WTC11 (cell line): Measurements from ENCODE around the gene PRR5. TPM values are rescaled to one million over a fixed set of nuclear protein-coding genes. Genes with fewer than 3 reads are reported as not detected.
"Not testable (repeated sequence)": the region's sequence is repeated elsewhere in the genome, so short reads cannot be mapped to it uniquely, and the experiment has no call there.

ENCODE experiments used
- ATAC-seq: fragments of 200-7000 bp; cut with Tn5 transposase; 2 replicates; pipeline ENCODE4 v1.10.0; 2021; ENCODE audit warnings: mild to moderate bottlenecking, moderate library complexity
- CTCF ChIA-PET: fragments of 300-600 bp; sonication (Branson Sonifier 250); formaldehyde crosslinking; loops from one replicate; lab custom pipeline; 2021; ENCODE audit warnings: antibody characterized with exemption; lab: Charles Lee
- POLR2A ChIA-PET: fragments of 350-600 bp; sonication (Branson Sonifier 250); formaldehyde crosslinking; loops from one replicate; lab custom pipeline; 2021; ENCODE audit warnings: antibody characterized with exemption; lab: Charles Lee
- DNase-seq: peaks from one replicate; pipeline ENCODE4 v3.0.0; 2021; ENCODE audit warnings: low spot score
- H3K27ac Mint-ChIP-seq: 2 replicates; pipeline ENCODE4 v1.8.0; 2021; ENCODE audit warnings: mixed read lengths
- H3K27me3 Mint-ChIP-seq: 2 replicates; pipeline ENCODE4 v1.8.0; 2021; ENCODE audit warnings: low read depth, mild to moderate bottlenecking, moderate library complexity, mixed read lengths
- H3K36me3 Mint-ChIP-seq: 2 replicates; pipeline ENCODE4 v1.8.0; 2021; ENCODE audit warnings: mixed read lengths
- H3K4me1 Mint-ChIP-seq: 2 replicates; pipeline ENCODE4 v1.8.0; 2022; ENCODE audit warnings: mixed read lengths
- H3K4me3 Mint-ChIP-seq: 2 replicates; pipeline ENCODE4 v1.8.0; 2021; ENCODE audit warnings: mild to moderate bottlenecking, moderate library complexity, mixed read lengths
- H3K9me3 Mint-ChIP-seq: 2 replicates; pipeline ENCODE4 v1.8.0; 2021; ENCODE audit warnings: mixed read lengths
- ATF3 ChIP-seq: sonication (generic); formaldehyde crosslinking; conservative IDR thresholded peaks from 2 replicates; pipeline ENCODE4 v1.8.1; 2022; ENCODE audit warnings: mild to moderate bottlenecking, missing genetic modification reagents
- CTCF ChIP-seq: fragments of 200-600 bp; IDR thresholded peaks from 2 replicates; pipeline ENCODE4 v1.8.0; 2022; ENCODE audit warnings: antibody characterized with exemption
- E2F5 ChIP-seq: sonication (generic); formaldehyde crosslinking; IDR thresholded peaks from 2 replicates; pipeline ENCODE4 v1.8.1; 2022; ENCODE audit warnings: mild to moderate bottlenecking, moderate library complexity, missing genetic modification reagents
- ESRRA ChIP-seq: sonication (generic); formaldehyde crosslinking; IDR thresholded peaks from 2 replicates; pipeline ENCODE4 v1.8.1; 2022; ENCODE audit warnings: mild to moderate bottlenecking, missing genetic modification reagents, borderline replicate concordance
- FOXJ3 ChIP-seq: sonication (generic); formaldehyde crosslinking; IDR thresholded peaks from 2 replicates; pipeline ENCODE4 v1.9.0; 2021; ENCODE audit warnings: missing genetic modification reagents, mild to moderate bottlenecking, borderline replicate concordance
- FOXP1 ChIP-seq: sonication (generic); formaldehyde crosslinking; IDR thresholded peaks from 2 replicates; pipeline ENCODE4 v1.8.0; 2022; ENCODE audit warnings: missing genetic modification reagents, mild to moderate bottlenecking, moderate library complexity, borderline replicate concordance
- GTF2I ChIP-seq: fragments of 250-450 bp; sonication (Bioruptor Pico); conservative IDR thresholded peaks from 2 replicates; pipeline ENCODE4 v1.4.0; 2021; ENCODE audit warnings: mild to moderate bottlenecking
- IRF1 ChIP-seq: sonication (generic); formaldehyde crosslinking; IDR thresholded peaks from 2 replicates; pipeline ENCODE4 v1.8.0; 2023; ENCODE audit warnings: missing genetic modification reagents
- MAX ChIP-seq: sonication (generic); formaldehyde crosslinking; IDR thresholded peaks from 2 replicates; pipeline ENCODE4 v1.8.0; 2022; ENCODE audit warnings: mild to moderate bottlenecking, missing genetic modification reagents
- MLX ChIP-seq: sonication (generic); formaldehyde crosslinking; IDR thresholded peaks from 2 replicates; pipeline ENCODE4 v1.8.1; 2023; ENCODE audit warnings: mild to moderate bottlenecking, missing genetic modification reagents, moderate library complexity
- NR2C2 ChIP-seq: sonication (generic); formaldehyde crosslinking; IDR thresholded peaks from 2 replicates; pipeline ENCODE4 v1.8.0; 2022; ENCODE audit warnings: mild to moderate bottlenecking, missing genetic modification reagents
- NR3C1 ChIP-seq: sonication (generic); formaldehyde crosslinking; conservative IDR thresholded peaks from 2 replicates; pipeline ENCODE4 v1.8.1; 2023; ENCODE audit warnings: low read depth, mild to moderate bottlenecking, missing genetic modification reagents
- SP1 ChIP-seq: sonication (generic); formaldehyde crosslinking; conservative IDR thresholded peaks from 2 replicates; pipeline ENCODE4 v1.8.1; 2022; ENCODE audit warnings: missing genetic modification reagents
- TP53 ChIP-seq: sonication (generic); formaldehyde crosslinking; IDR thresholded peaks from 2 replicates; pipeline ENCODE4 v1.8.1; 2023; ENCODE audit warnings: mild to moderate bottlenecking, missing genetic modification reagents
- ZMAT4 ChIP-seq: fragments of 250-450 bp; sonication (Bioruptor Pico); IDR thresholded peaks from 2 replicates; pipeline ENCODE4 v1.9.0; 2021; ENCODE audit warnings: mild to moderate bottlenecking
- ZNF317 ChIP-seq: sonication (generic); formaldehyde crosslinking; IDR thresholded peaks from 2 replicates; pipeline ENCODE4 v1.8.1; 2023; ENCODE audit warnings: low read depth, mild to moderate bottlenecking, moderate library complexity, missing genetic modification reagents, borderline replicate concordance
- ZNF396 ChIP-seq: fragments of 250-450 bp; sonication (Bioruptor Pico); IDR thresholded peaks from 2 replicates; pipeline ENCODE4 v1.8.0; 2021; ENCODE audit warnings: mild to moderate bottlenecking, moderate library complexity, borderline replicate concordance
- ZNF671 ChIP-seq: fragments of 250-450 bp; sonication (Bioruptor Pico); IDR thresholded peaks from 2 replicates; pipeline ENCODE4 v1.8.0; 2021; ENCODE audit warnings: mild to moderate bottlenecking
- ZSCAN18 ChIP-seq: fragments of 250-450 bp; sonication (Bioruptor Pico); IDR thresholded peaks from 2 replicates; pipeline ENCODE4 v2.1.2; 2022; ENCODE audit warnings: mild to moderate bottlenecking, moderate library complexity
- total RNA-seq: library from RNA; stranded (reverse); gene quantifications from 3 replicates; pipeline ENCODE4 v1.2.3, GENCODE V29; 2021
- TF ChIP-seq, protein P1 (sequence below): fragments of 250-450 bp; sonication (Bioruptor Pico); conservative IDR thresholded peaks from 2 replicates; pipeline ENCODE4 v1.9.0; 2021; ENCODE audit warnings: mild to moderate bottlenecking

The PRR5 gene
- total RNA-seq, 1 experiment from 2014 or later = 15.6 TPM

DNA sequence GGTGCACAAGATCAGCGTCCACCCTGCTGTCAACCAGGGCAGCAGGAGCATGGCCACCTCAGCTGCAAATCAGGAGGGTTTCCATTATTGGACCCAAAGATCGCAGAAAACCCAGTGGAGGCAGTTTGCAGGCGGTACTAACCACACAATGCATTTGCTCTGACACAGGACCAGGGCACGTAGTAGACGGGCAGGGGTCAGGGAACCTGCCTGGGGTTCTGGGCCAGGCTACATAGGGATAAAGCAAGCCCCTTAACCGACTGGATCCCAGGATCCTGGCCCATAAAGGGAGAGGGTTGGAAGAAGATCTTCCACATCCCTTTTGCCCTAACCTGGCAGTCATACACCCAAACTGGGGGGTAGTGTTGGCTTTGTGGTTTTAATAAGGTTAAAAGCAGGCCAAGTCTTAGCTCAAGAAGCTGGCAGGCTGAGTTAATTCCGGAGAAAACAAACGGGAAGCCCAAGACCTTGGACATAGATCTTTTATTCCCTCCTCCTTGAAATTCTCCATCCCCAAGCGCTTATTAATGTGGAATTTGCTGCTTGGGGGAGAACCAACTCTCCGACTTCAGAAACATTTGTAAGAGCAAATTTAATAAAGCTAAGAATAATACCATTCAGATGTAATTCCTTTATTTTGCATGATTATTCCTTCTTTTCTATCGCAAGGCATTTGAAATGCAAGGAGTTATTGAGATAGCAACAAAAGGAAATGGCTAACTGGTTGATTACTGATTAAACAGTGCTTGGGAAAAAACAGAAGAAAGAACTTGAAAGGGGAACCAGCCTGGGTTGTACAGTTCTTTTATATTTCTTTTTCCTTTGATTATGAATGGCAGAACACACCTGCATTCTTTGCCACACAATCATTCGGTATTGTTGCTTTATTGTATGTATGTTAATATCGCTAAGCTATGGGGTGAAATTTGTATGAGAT is 44.1 kb downstream of the PRR5 start (continued):
- TF ChIP-seq, protein P1, sequence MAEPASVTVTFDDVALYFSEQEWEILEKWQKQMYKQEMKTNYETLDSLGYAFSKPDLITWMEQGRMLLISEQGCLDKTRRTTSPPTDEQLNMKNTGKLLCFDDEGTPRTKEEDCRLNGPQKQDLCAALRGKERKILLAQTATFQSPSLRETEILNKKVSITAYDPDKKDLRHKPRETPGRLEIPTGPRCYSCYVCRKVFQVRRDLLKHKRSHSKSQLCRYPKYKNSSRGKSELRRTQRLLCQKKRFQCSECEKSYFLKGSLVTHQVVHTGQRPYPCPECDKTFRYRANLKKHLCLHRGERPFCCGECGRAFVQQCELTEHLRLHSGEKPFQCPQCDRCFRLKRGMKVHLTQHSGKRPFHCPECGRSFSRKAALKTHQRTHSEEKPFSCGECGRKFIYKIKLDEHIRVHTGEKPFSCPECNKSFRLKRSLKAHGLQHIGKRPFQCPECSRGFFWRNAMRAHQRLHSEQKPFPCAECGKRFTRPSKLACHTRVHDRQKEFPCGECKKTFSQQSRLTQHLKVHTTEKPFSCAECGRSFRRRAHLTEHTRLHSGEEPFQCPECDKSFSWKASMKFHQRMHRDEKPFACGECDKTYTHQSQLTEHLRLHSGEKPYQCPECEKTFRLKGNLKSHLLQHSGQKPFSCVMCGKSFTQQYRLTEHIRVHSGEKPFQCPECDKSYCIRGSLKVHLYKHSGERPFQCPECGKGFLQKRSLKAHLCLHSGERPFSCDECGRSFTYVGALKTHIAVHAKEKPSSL (CRISPR knock-in tag) = no peak
- TF ChIP-seq SP1 (CRISPR knock-in tag) (no peak), NR2C2 (CRISPR knock-in tag) (no peak), ZNF396 (CRISPR knock-in tag) (no peak), ZNF671 (CRISPR knock-in tag) (no peak)

- H3K9me3 Mint-ChIP-seq, CTCF ChIA-PET, DNase-seq, H3K4me3 Mint-ChIP-seq, H3K27ac Mint-ChIP-seq, POLR2A ChIA-PET, H3K36me3 Mint-ChIP-seq, ATAC-seq: not testable (repeated sequence)
- Mint-ChIP-seq H3K27me3 (peaks cover 17% of the 10 kb centered on the region), H3K4me1 (peaks cover 23% of the 10 kb centered on the region)
Measured at GRCh38 chr22:44747784-44748127, 45.8 kb downstream of the PRR5 start.

DNA sequence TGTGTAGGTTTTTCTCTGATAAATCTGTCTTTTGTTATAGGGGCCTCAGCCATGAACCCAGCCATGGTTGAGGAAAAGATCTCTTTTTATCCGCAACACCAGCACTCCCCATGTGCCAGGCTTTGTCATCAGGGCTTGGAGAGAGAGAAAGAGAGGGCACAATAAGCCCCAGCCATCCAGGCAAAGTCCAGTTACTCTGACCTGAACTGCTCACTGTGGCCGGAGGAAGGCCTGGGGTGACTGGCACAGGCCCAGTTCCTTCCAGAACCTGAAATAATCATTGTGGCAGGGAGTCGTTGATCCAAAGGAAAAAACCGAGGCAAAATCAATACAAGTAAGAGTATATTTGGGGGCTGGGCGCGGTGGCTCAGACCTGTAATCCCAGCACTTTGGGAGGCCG is 46.5 kb downstream of the PRR5 start:
- Mint-ChIP-seq H3K9me3 (peaks cover 9% of the 10 kb centered on the region), H3K27ac (no peak overlapping the region), H3K4me3 (no peak overlapping the region), H3K27me3 (peaks cover 14% of the 10 kb centered on the region), H3K36me3 (no peaks in the 10 kb centered on the region), H3K4me1 (peaks cover 26% of the 10 kb centered on the region)
- no peak for TF ChIP-seq FOXJ3 (CRISPR knock-in tag)
- TF ChIP-seq ZMAT4 (CRISPR knock-in tag) = no peak
- no peak for TF ChIP-seq FOXP1 (CRISPR knock-in tag)
- no peak for TF ChIP-seq ZNF671 (CRISPR knock-in tag)
- TF ChIP-seq ZSCAN18 (CRISPR knock-in tag) = no peak
- ATAC-seq (no peak), DNase-seq (no peak)
- ChIA-PET CTCF (interaction anchor here (0.7 kb wide), 2 partner anchors 16 to 161 kb away, joined by 4 read pairs; no protein-coding TSS in a partner anchor), POLR2A (no interaction called here)

DNA sequence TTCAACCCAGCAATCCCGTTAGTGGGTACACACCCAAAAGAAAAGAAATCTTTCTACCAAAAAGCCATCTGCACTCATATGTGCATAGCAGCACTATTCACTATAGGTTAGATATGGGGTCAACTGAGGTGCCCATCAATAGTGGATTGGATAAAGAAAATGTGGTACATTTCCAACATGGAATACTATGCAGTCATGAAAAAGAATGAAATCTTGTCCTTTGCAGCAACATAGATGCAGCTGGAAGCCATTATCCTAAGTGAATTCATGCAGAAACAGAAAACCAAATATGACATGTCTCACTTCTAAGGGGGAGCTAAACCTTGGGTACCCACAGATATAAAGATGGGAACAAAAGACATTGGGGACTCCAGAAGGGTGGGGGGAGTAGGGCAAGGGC is 48.5 kb downstream of the PRR5 start:
- DNase-seq (no peak), ATAC-seq (no peak)
- no peak overlapping the region for H3K4me3 Mint-ChIP-seq
- H3K36me3 Mint-ChIP-seq = no peaks in the 10 kb centered on the region
- peaks cover 3% of the 10 kb centered on the region; the same call in 1 of the 2 replicates for H3K9me3 Mint-ChIP-seq
- H3K4me1 Mint-ChIP-seq = peaks cover 45% of the 10 kb centered on the region
- no peak overlapping the region for H3K27ac Mint-ChIP-seq
- H3K27me3 Mint-ChIP-seq = peaks cover 7% of the 10 kb centered on the region
- ChIA-PET CTCF (interaction anchor here (0.7 to 2.4 kb wide), 2 partner anchors 66 kb away, joined by 3 to 13 read pairs; no protein-coding TSS in a partner anchor), POLR2A (no interaction called here)
- TF ChIP-seq MAX (CRISPR knock-in tag) (no peak), GTF2I (no peak), FOXP1 (CRISPR knock-in tag) (no peak), NR3C1 (CRISPR knock-in tag) (no peak), ESRRA (CRISPR knock-in tag) (no peak), IRF1 (CRISPR knock-in tag) (no peak), CTCF (no peak), TP53 (CRISPR knock-in tag) (no peak), MLX (no peak), ZNF317 (CRISPR knock-in tag) (no peak), E2F5 (CRISPR knock-in tag) (no peak), ATF3 (CRISPR knock-in tag) (no peak)
